HL-60/S4 (cell line): ENCODE measurements around the gene GGACT.

Experiments used
- in situ Hi-C: fragments of 300-500 bp; cut with MboI; formaldehyde crosslinking; loops from 2 replicates; pipeline ENCODE4 v1.14.3; 2022; ENCODE audit warnings: low sequenced_read_pairs

The GGACT gene

DNA sequence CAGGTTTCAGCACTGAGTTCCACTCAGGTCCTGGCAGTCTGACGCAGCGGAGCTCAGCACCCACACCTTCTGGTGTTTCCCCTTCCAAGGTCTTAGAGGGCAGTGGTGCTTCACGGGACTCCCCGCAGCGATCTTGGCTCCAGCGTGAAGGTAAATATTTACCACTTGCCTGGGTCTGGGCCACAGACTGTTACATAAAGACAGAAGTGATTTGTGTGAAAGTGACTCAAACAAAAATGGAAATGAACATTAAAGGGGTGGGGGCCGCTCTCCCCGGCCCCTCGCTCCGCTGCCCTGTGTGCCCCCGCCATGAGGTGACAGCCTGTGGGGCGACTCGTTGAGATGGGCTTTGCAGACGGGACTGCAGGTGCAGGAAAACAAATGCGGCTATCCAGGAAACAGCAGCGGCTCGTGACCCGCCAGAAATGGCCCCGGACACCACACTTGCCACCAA lies 55.0 kb downstream of the GGACT start:
- in situ Hi-C loops: loop anchor here (25.0 kb wide), 1 partner anchor 871 kb away; no protein-coding TSS in a partner anchor

DNA sequence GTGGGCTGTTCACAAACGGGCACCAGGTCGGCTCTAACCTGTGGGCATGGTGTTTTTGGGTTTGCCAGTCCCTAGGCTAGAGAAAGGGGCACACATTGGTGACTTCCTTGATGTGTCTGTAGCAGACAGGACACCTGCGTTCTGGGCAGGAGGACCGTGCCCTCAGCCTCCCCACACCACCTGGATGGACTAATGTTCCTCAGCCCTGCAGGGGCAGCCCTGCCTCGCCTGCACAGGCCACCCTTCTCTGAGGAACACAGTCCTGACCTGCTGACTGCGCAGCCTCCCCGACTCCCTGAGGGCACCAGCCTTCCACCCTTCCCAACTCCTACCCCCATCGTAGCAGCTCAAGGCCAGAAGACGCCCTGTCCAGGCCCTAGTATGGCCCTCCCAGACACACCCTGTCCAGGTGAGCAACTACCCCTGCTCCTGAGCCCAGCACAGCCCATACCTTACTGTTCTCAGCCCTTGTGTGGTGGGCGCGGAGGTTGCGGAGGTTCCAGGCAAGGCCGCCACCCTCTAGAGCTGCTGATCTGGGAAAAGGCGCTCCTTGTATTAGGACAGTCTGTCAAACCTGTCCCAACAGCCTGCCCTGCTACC lies 55.7 kb downstream of the GGACT start:
- in situ Hi-C loops: loop anchor here (25.0 kb wide), 1 partner anchor 871 kb away; no protein-coding TSS in a partner anchor

- in situ Hi-C loops: loop anchor here (25.0 kb wide), 1 partner anchor 870 kb away; no protein-coding TSS in a partner anchor
Observed at GRCh38 chr13:100532090-100532766, 56.4 kb downstream of the GGACT start.

DNA sequence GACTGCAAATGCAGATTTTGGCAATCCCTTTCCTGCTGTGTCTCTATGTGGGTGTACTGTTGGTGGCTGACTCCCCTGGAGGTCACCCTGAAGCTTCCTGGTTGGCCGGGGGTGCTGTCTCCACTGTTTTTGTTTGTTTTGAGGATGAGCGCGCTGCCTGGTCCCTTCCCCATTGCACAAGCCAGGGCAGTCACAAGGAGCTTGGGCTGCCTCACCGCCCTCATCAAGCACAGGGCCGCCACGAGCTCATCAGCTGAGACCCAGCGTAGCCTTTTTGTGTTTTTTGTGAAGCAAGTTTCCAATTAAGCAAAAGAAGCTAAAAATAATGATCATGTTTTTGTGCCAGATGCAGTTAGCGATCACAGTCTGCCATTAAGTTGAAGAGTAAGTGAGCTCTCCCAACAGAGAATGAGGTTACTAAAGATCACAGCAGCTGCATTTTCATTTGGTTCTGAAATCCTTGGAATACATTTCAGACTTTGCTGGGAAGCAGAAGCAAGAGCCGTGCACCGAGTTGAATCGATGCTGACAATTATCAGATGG lies 57.8 kb downstream of the GGACT start:
- in situ Hi-C loops: loop anchor here (25.0 kb wide), 1 partner anchor 868 kb away; no protein-coding TSS in a partner anchor

- in situ Hi-C loops: loop anchor here (25.0 kb wide), 1 partner anchor 868 kb away; no protein-coding TSS in a partner anchor
Observed at GRCh38 chr13:100529666-100530377, 58.8 kb downstream of the GGACT start.

GRCh38 chr13:100528820-100529219 lies 59.8 kb downstream of the GGACT start:
- in situ Hi-C loops: loop anchor here (25.0 kb wide), 1 partner anchor 867 kb away; no protein-coding TSS in a partner anchor

- in situ Hi-C loops: loop anchor here (25.0 kb wide), 1 partner anchor 866 kb away; no protein-coding TSS in a partner anchor
Observed at GRCh38 chr13:100528353-100528752, 60.2 kb downstream of the GGACT start.

DNA sequence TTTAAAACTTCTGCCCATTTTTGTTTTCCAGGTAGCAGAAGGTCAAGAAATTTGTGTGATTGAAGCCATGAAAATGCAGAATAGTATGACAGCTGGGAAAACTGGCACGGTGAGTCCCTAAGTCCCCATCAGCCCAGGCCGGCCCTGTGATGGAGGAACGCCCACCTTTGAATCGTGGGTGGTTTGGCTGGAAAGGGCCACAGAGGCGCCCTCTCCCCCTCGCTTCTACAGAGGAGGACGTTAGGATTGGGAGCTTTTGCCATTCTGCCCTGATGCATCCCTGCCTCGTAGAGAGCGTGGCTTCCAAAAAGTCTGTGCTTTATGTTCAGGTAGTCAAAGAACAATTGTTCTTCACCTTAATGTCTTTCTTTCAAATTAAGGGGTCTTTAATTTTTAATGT lies 60.9 kb downstream of the GGACT start:
- in situ Hi-C loops: loop anchor here (25.0 kb wide), 1 partner anchor 865 kb away; no protein-coding TSS in a partner anchor

- in situ Hi-C loops: loop anchor here (25.0 kb wide), 1 partner anchor 864 kb away; no protein-coding TSS in a partner anchor
Observed at GRCh38 chr13:100526318-100527000, 62.1 kb downstream of the GGACT start.

- in situ Hi-C loops: loop anchor here (25.0 kb wide), 1 partner anchor 863 kb away; no protein-coding TSS in a partner anchor
Observed at GRCh38 chr13:100525453-100526317, 62.9 kb downstream of the GGACT start.

- in situ Hi-C loops: loop anchor here (25.0 kb wide), 1 partner anchor 862 kb away; no protein-coding TSS in a partner anchor
Observed at GRCh38 chr13:100524688-100525087, 63.9 kb downstream of the GGACT start.

DNA sequence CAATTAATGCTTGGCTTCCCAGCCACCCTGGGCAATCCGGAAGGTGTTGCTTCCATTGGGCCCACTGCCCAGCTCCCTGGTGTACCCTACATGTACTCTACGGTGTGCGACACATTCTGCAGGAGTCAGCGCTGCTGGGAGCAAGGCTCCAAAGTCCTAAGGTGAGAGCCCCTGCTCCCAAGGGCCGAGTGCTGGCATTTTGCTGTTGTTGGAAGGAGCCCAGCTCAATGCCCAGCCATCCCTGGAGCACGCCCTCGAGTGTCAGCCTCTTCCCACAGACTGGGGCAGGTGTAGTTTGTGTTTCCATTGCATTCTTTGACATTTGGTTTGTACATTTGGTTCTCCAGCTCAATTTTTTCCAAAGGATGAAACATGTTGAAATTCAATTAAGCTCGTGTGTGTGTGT lies 64.6 kb downstream of the GGACT start:
- in situ Hi-C loops: no loop called here

DNA sequence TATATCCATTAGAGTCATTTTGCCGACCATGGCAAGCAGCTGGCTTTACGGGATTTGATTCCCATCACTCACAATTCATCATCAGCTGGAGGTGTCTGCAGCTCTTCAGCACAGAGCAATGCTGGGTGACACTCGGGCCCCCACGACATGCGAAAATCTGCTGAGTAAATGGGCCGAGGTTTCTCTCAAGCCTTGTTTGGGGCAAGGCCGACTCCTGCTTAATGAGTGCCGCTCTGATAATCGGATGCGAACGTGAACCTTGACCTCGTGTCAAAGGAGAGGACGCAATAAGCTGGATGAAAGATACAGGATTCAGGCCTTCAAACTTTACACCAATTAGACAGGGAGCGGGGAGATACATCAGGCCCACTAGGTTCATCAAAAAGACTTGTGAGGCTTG lies 65.2 kb downstream of the GGACT start:
- in situ Hi-C loops: no loop called here

DNA sequence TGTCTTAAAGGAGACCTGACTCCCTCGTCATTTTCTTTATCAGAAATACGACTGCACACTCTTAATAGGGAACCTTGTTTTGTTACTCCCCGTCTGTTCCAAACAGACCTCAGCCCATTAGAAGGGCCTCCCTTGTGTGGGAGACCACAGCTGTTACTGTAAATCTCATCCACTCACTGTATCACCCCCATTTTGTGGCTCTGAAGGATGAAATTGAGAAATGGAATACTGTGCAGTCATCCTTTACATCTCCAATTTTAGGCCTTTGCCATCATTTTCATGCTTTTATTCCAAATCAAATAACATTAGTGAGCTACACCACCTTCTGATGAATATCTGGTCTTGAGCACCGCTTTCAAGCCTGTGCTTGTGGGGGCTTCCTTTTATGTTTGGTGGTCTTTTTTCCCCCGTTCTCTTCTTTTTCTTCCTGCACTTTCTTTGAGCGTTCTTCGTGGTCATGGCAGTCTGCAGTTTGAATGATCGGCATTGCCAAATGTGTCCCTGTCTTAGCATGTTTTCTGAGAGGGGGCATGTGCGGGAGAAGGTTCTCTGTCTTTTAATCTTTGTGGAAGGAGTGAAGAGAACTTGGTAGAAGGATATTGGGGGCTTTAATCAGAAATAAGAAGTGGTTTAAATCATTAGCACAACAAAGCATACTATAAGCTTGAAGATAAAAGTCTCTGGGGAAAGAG lies 65.8 kb downstream of the GGACT start:
- in situ Hi-C loops: no loop called here

- in situ Hi-C loops: no loop called here
Observed at GRCh38 chr13:100521851-100522617, 66.6 kb downstream of the GGACT start.

DNA sequence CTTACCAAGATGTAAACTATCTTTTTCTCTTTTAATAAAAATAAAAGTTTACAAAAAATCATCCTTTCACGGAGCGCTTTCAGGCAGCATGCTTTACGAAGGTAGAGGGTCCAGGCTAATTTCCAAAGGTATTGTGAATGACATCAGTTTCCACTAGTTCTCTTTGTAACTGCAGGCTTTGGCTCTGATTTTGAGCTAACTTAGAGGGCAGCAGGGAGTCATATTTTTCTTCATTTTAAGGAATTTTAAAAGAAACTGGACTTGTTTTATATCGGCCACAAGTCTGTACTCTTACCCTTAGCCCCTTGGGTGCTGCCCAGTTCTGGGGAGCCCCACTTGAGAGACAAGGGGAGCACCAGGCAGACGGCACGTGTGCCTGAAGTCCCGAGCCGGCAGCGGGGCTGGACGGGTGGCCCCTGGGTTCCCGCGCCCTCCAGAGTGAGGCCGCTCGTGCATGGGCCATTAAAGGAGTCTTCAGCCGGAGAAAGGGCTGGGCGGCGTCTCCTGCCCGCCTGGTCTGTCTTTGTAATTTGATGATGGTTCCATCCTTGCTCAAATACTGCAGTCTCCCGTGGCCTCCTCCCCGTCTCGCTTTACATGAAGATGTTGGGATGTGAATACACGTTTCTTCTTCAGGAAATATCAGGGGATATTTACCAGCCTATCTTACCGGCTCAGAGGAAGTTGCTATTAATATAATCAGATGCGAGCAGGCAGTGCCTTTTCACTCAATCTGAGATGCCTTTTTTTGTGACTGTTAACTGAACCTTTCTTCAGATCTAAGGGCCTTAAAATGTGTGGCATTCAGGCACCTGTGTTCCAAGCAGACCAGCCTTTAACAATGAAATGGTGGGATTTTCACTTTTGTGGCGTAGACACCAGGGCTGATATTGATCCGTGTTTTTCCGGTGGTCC lies 67.4 kb downstream of the GGACT start:
- in situ Hi-C loops: no loop called here

DNA sequence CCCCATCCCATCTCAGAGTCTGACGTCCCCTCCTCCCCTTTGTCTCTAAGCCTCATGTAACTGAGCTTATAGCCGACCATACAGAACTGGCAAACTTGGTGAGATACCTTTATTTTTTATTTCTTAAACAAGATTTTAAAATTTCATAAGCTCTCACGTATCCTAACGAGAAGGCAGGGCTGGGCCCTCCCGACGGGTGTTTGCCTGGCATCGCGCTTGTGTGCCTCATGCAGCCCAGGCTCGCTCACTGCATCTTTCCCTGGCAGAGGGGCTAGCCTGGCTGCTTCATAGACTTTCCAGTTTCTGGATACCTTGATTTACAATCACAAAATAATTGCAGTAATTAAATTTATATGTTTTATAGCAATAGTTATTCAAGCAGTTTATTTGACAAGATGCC lies 69.0 kb downstream of the GGACT start:
- in situ Hi-C loops: loop anchor here (10.0 kb wide), 1 partner anchor 615 kb away; no protein-coding TSS in a partner anchor
